Activated naive CD4-positive, alpha-beta T cell treated with anti-CD3 and anti-CD28 coated beads, Interleukin-2, amount 50 U/mL, for 24 hours (primary cell): ENCODE measurements around the gene POLDIP3.

Source experiments
- H3K27ac Mint-ChIP-seq: one replicate; pipeline ENCODE4 v1.8.0; 2021; ENCODE audit warnings: mild to moderate bottlenecking, mixed read lengths
- H3K27me3 Mint-ChIP-seq: one replicate; pipeline ENCODE4 v1.8.0; 2021; ENCODE audit warnings: mixed read lengths
- H3K36me3 Mint-ChIP-seq: one replicate; pipeline ENCODE4 v1.8.0; 2021; ENCODE audit warnings: mixed read lengths
- H3K4me1 Mint-ChIP-seq: one replicate; pipeline ENCODE4 v1.8.0; 2021; ENCODE audit warnings: mixed read lengths
- H3K4me3 Mint-ChIP-seq: one replicate; pipeline ENCODE4 v1.8.0; 2021; ENCODE audit warnings: mild to moderate bottlenecking, mixed read lengths
- H3K9me3 Mint-ChIP-seq: one replicate; pipeline ENCODE4 v1.8.0; 2021; ENCODE audit warnings: mixed read lengths

The POLDIP3 gene

GRCh38 chr22:42614312-42615091, at the start of gene POLDIP3:
Gene POLDIP3 (minus strand): TSS chr22:42614883. CDS start chr22:42614857, 26 bp downstream.
- H3K27ac Mint-ChIP-seq = peak within 1 kb of the TSS; percentile 100
- no peaks in the 10 kb centered on the region for H3K27me3 Mint-ChIP-seq
- peaks cover 53% of the 10 kb centered on the region for H3K4me1 Mint-ChIP-seq
- peaks cover 5% of the 10 kb centered on the region for H3K36me3 Mint-ChIP-seq
- no peaks in the 10 kb centered on the region for H3K9me3 Mint-ChIP-seq
- peak within 1 kb of the TSS; percentile 99 for H3K4me3 Mint-ChIP-seq

- Mint-ChIP-seq H3K36me3 (no peaks in the 10 kb centered on the region), H3K27ac (no peak overlapping the region)
Observed at GRCh38 chr22:42661985-42662831, 47.5 kb upstream of the POLDIP3 start.

GRCh38 chr22:42656578-42656977, 41.9 kb upstream of the POLDIP3 start:
- no peaks in the 10 kb centered on the region for H3K9me3 Mint-ChIP-seq
- no peaks in the 10 kb centered on the region for H3K4me1 Mint-ChIP-seq
- no peak overlapping the region for H3K4me3 Mint-ChIP-seq
- H3K27ac Mint-ChIP-seq = no peak overlapping the region
- H3K36me3 Mint-ChIP-seq = no peaks in the 10 kb centered on the region
- H3K27me3 Mint-ChIP-seq = no peaks in the 10 kb centered on the region

More at GRCh38 chr22:42661985-42662831, 47.5 kb upstream of the POLDIP3 start:
- no peaks in the 10 kb centered on the region for H3K9me3 Mint-ChIP-seq
- H3K4me3 Mint-ChIP-seq = peak overlapping the region; percentile 68
- H3K4me1 Mint-ChIP-seq = no peaks in the 10 kb centered on the region
- no peaks in the 10 kb centered on the region for H3K27me3 Mint-ChIP-seq

GRCh38 chr22:42655693-42656092, 41.0 kb upstream of the POLDIP3 start:
- H3K36me3 Mint-ChIP-seq = no peaks in the 10 kb centered on the region
- no peak overlapping the region for H3K4me3 Mint-ChIP-seq
- no peaks in the 10 kb centered on the region for H3K9me3 Mint-ChIP-seq
- no peak overlapping the region for H3K27ac Mint-ChIP-seq
- no peaks in the 10 kb centered on the region for H3K4me1 Mint-ChIP-seq
- H3K27me3 Mint-ChIP-seq = no peaks in the 10 kb centered on the region

GRCh38 chr22:42654436-42655073, 39.9 kb upstream of the POLDIP3 start:
- H3K27ac Mint-ChIP-seq = no peak overlapping the region
- no peaks in the 10 kb centered on the region for H3K4me1 Mint-ChIP-seq
- H3K36me3 Mint-ChIP-seq = no peaks in the 10 kb centered on the region
- no peaks in the 10 kb centered on the region for H3K9me3 Mint-ChIP-seq
- H3K4me3 Mint-ChIP-seq = no peak overlapping the region
- no peaks in the 10 kb centered on the region for H3K27me3 Mint-ChIP-seq

- no peak overlapping the region for H3K27ac Mint-ChIP-seq
- no peaks in the 10 kb centered on the region for H3K36me3 Mint-ChIP-seq
- H3K9me3 Mint-ChIP-seq = no peaks in the 10 kb centered on the region
- no peak overlapping the region for H3K4me3 Mint-ChIP-seq
- no peaks in the 10 kb centered on the region for H3K4me1 Mint-ChIP-seq
- H3K27me3 Mint-ChIP-seq = no peaks in the 10 kb centered on the region
Observed at GRCh38 chr22:42653999-42654398, 39.3 kb upstream of the POLDIP3 start.

GRCh38 chr22:42651134-42651533, 36.5 kb upstream of the POLDIP3 start:
- H3K36me3 Mint-ChIP-seq = no peaks in the 10 kb centered on the region
- no peaks in the 10 kb centered on the region for H3K27me3 Mint-ChIP-seq
- peak overlapping the region; percentile 46 for H3K27ac Mint-ChIP-seq
- no peaks in the 10 kb centered on the region for H3K9me3 Mint-ChIP-seq
- peaks cover 18% of the 10 kb centered on the region for H3K4me1 Mint-ChIP-seq
- peak overlapping the region; percentile 4 for H3K4me3 Mint-ChIP-seq

GRCh38 chr22:42649246-42650099, 34.8 kb upstream of the POLDIP3 start, which contains the start of gene CYB5R3:
Gene CYB5R3 (minus strand): TSS chr22:42649392. CDS start chr22:42649315, 77 bp downstream.
- Mint-ChIP-seq H3K27me3 (no peaks in the 10 kb centered on the region), H3K36me3 (no peaks in the 10 kb centered on the region), H3K4me1 (peaks cover 32% of the 10 kb centered on the region), H3K9me3 (no peaks in the 10 kb centered on the region), H3K4me3 (peak within 1 kb of the TSS; percentile 96), H3K27ac (peak within 1 kb of the TSS; percentile 99)

GRCh38 chr22:42648368-42649245, 33.9 kb upstream of the POLDIP3 start:
- no peaks in the 10 kb centered on the region for H3K9me3 Mint-ChIP-seq
- no peaks in the 10 kb centered on the region for H3K36me3 Mint-ChIP-seq
- peak overlapping the region; percentile 99 for H3K27ac Mint-ChIP-seq
- peak overlapping the region; percentile 96 for H3K4me3 Mint-ChIP-seq
- H3K4me1 Mint-ChIP-seq = peaks cover 38% of the 10 kb centered on the region
- H3K27me3 Mint-ChIP-seq = no peaks in the 10 kb centered on the region

GRCh38 chr22:42648017-42648367, 33.3 kb upstream of the POLDIP3 start:
- Mint-ChIP-seq H3K27ac (peak overlapping the region; percentile 99), H3K36me3 (no peaks in the 10 kb centered on the region), H3K9me3 (no peaks in the 10 kb centered on the region), H3K4me3 (peak overlapping the region; percentile 96), H3K27me3 (no peaks in the 10 kb centered on the region), H3K4me1 (peaks cover 38% of the 10 kb centered on the region)

- H3K9me3 Mint-ChIP-seq = no peaks in the 10 kb centered on the region
- H3K27ac Mint-ChIP-seq = no peak overlapping the region
- no peaks in the 10 kb centered on the region for H3K27me3 Mint-ChIP-seq
- H3K36me3 Mint-ChIP-seq = no peaks in the 10 kb centered on the region
- H3K4me3 Mint-ChIP-seq = peak overlapping the region; percentile 96
- H3K4me1 Mint-ChIP-seq = peaks cover 38% of the 10 kb centered on the region
Observed at GRCh38 chr22:42646569-42647525, 32.2 kb upstream of the POLDIP3 start.

- Mint-ChIP-seq H3K36me3 (no peaks in the 10 kb centered on the region), H3K4me3 (no peak overlapping the region), H3K27ac (peak overlapping the region; percentile 23), H3K9me3 (no peaks in the 10 kb centered on the region), H3K27me3 (no peaks in the 10 kb centered on the region), H3K4me1 (peaks cover 38% of the 10 kb centered on the region)
Observed at GRCh38 chr22:42645938-42646568, 31.4 kb upstream of the POLDIP3 start.
